Thoracic aorta (tissue), 2 donors: ENCODE measurements around the gene FAM13A. TPM values are rescaled to one million over a fixed set of nuclear protein-coding genes. Genes with fewer than 3 reads are reported as not detected.
"Not testable (repeated sequence)": the region's sequence is repeated elsewhere in the genome, so short reads cannot be mapped to it uniquely, and the experiment has no call there.

ENCODE experiments used
- ATAC-seq: fragments of 150-250 bp; one replicate; pipeline ENCODE4 v1.8.0; 2017; ENCODE audit warnings: low read depth; ENCODE audit not compliant: insufficient number of reproducible peaks, low FRiP score
- DNase-seq: peaks from one replicate; pipeline ENCODE4 v3.0.0-alpha.2; 2020; ENCODE audit warnings: low spot score
- H3K27ac ChIP-seq, 2 donors: fragments of 200-600 bp; sonication (generic); 1 replicate in 1 of 2; 2 replicates in 1 of 2; pipeline ENCODE4 v1.5.1; 2016; ENCODE audit warnings: mild to moderate bottlenecking in 2 of 2, moderate library complexity in 2 of 2
- H3K27me3 ChIP-seq: fragments of 200-600 bp; sonication (generic); replicated peaks from 2 replicates; pipeline ENCODE4 v1.6.0; 2016; ENCODE audit warnings: mild to moderate bottlenecking; ENCODE audit not compliant: insufficient read depth
- H3K36me3 ChIP-seq: fragments of 200-600 bp; sonication (generic); one replicate; pipeline ENCODE4 v1.5.1; 2016
- H3K4me1 ChIP-seq, 2 donors: fragments of 200-600 bp; sonication (generic); 1 replicate in 1 of 2; 2 replicates in 1 of 2; pipeline versions ENCODE4 v1.5.1 to v1.6.0; 2016; ENCODE audit warnings: low read depth in 2 of 2, mild to moderate bottlenecking in 1 of 2; ENCODE audit not compliant: control insufficient read depth in 1 of 2
- H3K4me3 ChIP-seq: fragments of 200-600 bp; sonication (generic); 2 replicates; pipeline ENCODE4 v1.5.1; 2016; ENCODE audit warnings: mild to moderate bottlenecking
- H3K9me3 ChIP-seq: fragments of 200-600 bp; sonication (generic); 2 replicates; pipeline ENCODE4 v1.5.1; 2016
- CTCF ChIP-seq: fragments of 200-600 bp; sonication (generic); IDR thresholded peaks from one replicate; pipeline ENCODE4 v1.5.1; 2019; ENCODE audit warnings: antibody characterized with exemption
- total RNA-seq, 2 donors: library from RNA; depleted of rRNA; stranded (reverse); fragments of >200 nt; gene quantifications; one replicate each; pipeline versions ENCODE4 v1.1.0 to v1.2.3, GENCODE V29; 2016

The FAM13A gene
- total RNA-seq, 2 donors from 2014 or later, result 27.3 to 32.5 TPM

GRCh38 chr4:88897752-88898151, 159.2 kb downstream of the FAM13A start:
- Histone ChIP-seq H3K36me3 (no peaks in the 10 kb centered on the region), H3K4me3 (no peak overlapping the region), H3K9me3 (no peaks in the 10 kb centered on the region), H3K4me1 (no peaks in the 10 kb centered on the region), H3K27ac (no peak overlapping the region), H3K27me3 (no peaks in the 10 kb centered on the region)
- ATAC-seq (no peak), DNase-seq (no peak)
- TF ChIP-seq CTCF, result no peak

GRCh38 chr4:88897180-88897579, 159.8 kb downstream of the FAM13A start:
- Histone ChIP-seq H3K4me1 (no peaks in the 10 kb centered on the region), H3K36me3 (no peaks in the 10 kb centered on the region), H3K4me3 (no peak overlapping the region), H3K27ac (no peak overlapping the region), H3K27me3 (no peaks in the 10 kb centered on the region), H3K9me3 (no peaks in the 10 kb centered on the region)
- DNase-seq, result no peak
- no peak for TF ChIP-seq CTCF
- no peak for ATAC-seq

GRCh38 chr4:88893961-88894360, 163.0 kb downstream of the FAM13A start:
- H3K9me3 ChIP-seq, result no peaks in the 10 kb centered on the region
- H3K27ac ChIP-seq, result no peak overlapping the region
- no peaks in the 10 kb centered on the region for H3K4me1 ChIP-seq
- no peak overlapping the region for H3K4me3 ChIP-seq
- H3K27me3 ChIP-seq, result no peaks in the 10 kb centered on the region
- DNase-seq (no peak), ATAC-seq (no peak)
- no peak for TF ChIP-seq CTCF
- no peaks in the 10 kb centered on the region for H3K36me3 ChIP-seq

- Histone ChIP-seq H3K27me3 (no peaks in the 10 kb centered on the region), H3K4me3 (no peak overlapping the region), H3K9me3 (no peaks in the 10 kb centered on the region), H3K4me1 (no peaks in the 10 kb centered on the region), H3K36me3 (no peaks in the 10 kb centered on the region), H3K27ac (no peak overlapping the region)
- TF ChIP-seq CTCF, result no peak
- DNase-seq (no peak), ATAC-seq (no peak)
These were observed 164.3 kb downstream of the FAM13A start for GRCh38 chr4:88892646-88893045.

GRCh38 chr4:88891636-88892035, 165.3 kb downstream of the FAM13A start:
- DNase-seq, result no peak
- TF ChIP-seq CTCF, result no peak
- no peaks in the 10 kb centered on the region for H3K27me3 ChIP-seq
- no peaks in the 10 kb centered on the region for H3K36me3 ChIP-seq
- no peak for ATAC-seq
- no peaks in the 10 kb centered on the region for H3K9me3 ChIP-seq
- no peak overlapping the region for H3K27ac ChIP-seq
- no peak overlapping the region for H3K4me3 ChIP-seq
- no peaks in the 10 kb centered on the region for H3K4me1 ChIP-seq

- H3K9me3 ChIP-seq, DNase-seq, H3K4me1 ChIP-seq, H3K4me3 ChIP-seq, H3K27me3 ChIP-seq, H3K36me3 ChIP-seq, ATAC-seq, H3K27ac ChIP-seq: not testable (repeated sequence)
These were observed 169.6 kb downstream of the FAM13A start for GRCh38 chr4:88887409-88887808.
